ENCODE measurements around the gene SHB.

- no peak for TF ChIP-seq CTCF (conservative IDR thresholded peaks at IDR 0.05; ENCODE audit: low read depth, low read length)
- TF ChIP-seq EZH2phosphoT487 (IDR thresholded peaks at IDR 0.05; ENCODE audit: borderline replicate concordance, low read length), result no peak
- TF ChIP-seq EZH2 (IDR thresholded peaks at IDR 0.05; ENCODE audit: low read length, unreplicated experiment), result no peak
Measured at GRCh38 chr9:37954581-37954981, 114.4 kb downstream of the SHB start.
